ENCODE measurements around the gene MTA1. TPM values are rescaled to one million over a fixed set of nuclear protein-coding genes. Genes with fewer than 3 reads are reported as not detected.
A peak's percentile ranks its signal among the peaks of the same experiment; 100 is the strongest.

The MTA1 gene
- total RNA-seq, result 10 to 100 TPM; 41.1 to 48.6 (median 45.1) TPM
- polyA plus RNA-seq, result 10 to 100 TPM; 22.6 to 32.8 (median 25.5) TPM
- long read RNA-seq, donor 1, partial matches to known transcripts, result 3 of 9 reads
- long read RNA-seq, donor 1, other reads (novel, unspliced or antisense), result 1 of 9 reads
- long read RNA-seq, donor 2, transcript MTA1-201 (21 exons, 2,876 nt), result major isoform, 5 of 32 reads
- long read RNA-seq, donor 2, partial matches to known transcripts, result 17 of 32 reads
- long read RNA-seq, donor 2, other reads (novel, unspliced or antisense), result 6 of 32 reads

GRCh38 chr14:105419195-105420091, at the start of gene MTA1:
Gene MTA1 (plus strand): TSS chr14:105419827. CDS start chr14:105420036, 209 bp downstream.
- peaks cover 33% of the 10 kb centered on the region for H3K4me1 ChIP-seq
- H3K27me3 ChIP-seq (ENCODE audit: insufficient read depth in 3 of 3, low read length in 2 of 3), result no peaks in the 10 kb centered on the region
- WGBS, 3 donors, result 3 to 14% (median 5%) methylated on average over 21 to 94 of the region's 96 CpGs
- no peaks in the 10 kb centered on the region for H3K9me3 ChIP-seq
- DNase-seq, result peak; percentile 63 to 64
- H3K27ac ChIP-seq, result peak within 1 kb of the TSS; percentile 77
- peak in 3 of 4 donors; percentile 40 to 57 (median 55) for ATAC-seq
- TF ChIP-seq CTCF (IDR thresholded peaks at IDR 0.05), result no peak
- peak within 1 kb of the TSS; percentile 86 for H3K4me3 ChIP-seq
- intact Hi-C loops (cut with DNase I), result loop anchor here in 1 of 2 donors (5.0 kb wide), 1 partner anchor 48 kb away; no protein-coding TSS in a partner anchor
- no peaks in the 10 kb centered on the region for H3K36me3 ChIP-seq (ENCODE audit: insufficient read depth in 1 of 2, low read depth in 1 of 2)

GRCh38 chr14:105374389-105374788, 45.2 kb upstream of the MTA1 start:
- Histone ChIP-seq H3K4me3 (no peak overlapping the region), H3K27ac (no peak overlapping the region), H3K27me3 (ENCODE audit: insufficient read depth in 3 of 3, low read length in 2 of 3) (no peaks in the 10 kb centered on the region), H3K36me3 (ENCODE audit: insufficient read depth in 1 of 2, low read depth in 1 of 2) (peaks cover 0 to 19% of the 10 kb centered on the region in 2 donors), H3K4me1 (no peaks in the 10 kb centered on the region), H3K9me3 (no peaks in the 10 kb centered on the region)
- ATAC-seq (no peak), DNase-seq (no peak)
- WGBS, 3 donors, result 77 to 89% (median 83%) methylated on average over 11 of the region's 11 CpGs
- intact Hi-C loops (cut with DNase I), result loop anchor here in 1 of 2 donors (5.0 kb wide), 1 partner anchor 73 kb away; no protein-coding TSS in a partner anchor
- no peak for TF ChIP-seq CTCF (IDR thresholded peaks at IDR 0.05)

- peaks cover 0 to 16% of the 10 kb centered on the region in 2 donors for H3K36me3 ChIP-seq (ENCODE audit: insufficient read depth in 1 of 2, low read depth in 1 of 2)
- intact Hi-C loops (cut with DNase I), result no loop called here
- H3K4me3 ChIP-seq, result no peak overlapping the region
- no peaks in the 10 kb centered on the region for H3K27me3 ChIP-seq (ENCODE audit: insufficient read depth in 3 of 3, low read length in 2 of 3)
- no peak for DNase-seq
- no peaks in the 10 kb centered on the region for H3K4me1 ChIP-seq
- no peak for ATAC-seq
- WGBS, 3 donors, result 76 to 79% (median 77%) methylated on average over 4 of the region's 4 CpGs
- no peak overlapping the region for H3K27ac ChIP-seq
- TF ChIP-seq CTCF (IDR thresholded peaks at IDR 0.05), result no peak
- H3K9me3 ChIP-seq, result no peaks in the 10 kb centered on the region
Measured at GRCh38 chr14:105375635-105376057, 44.0 kb upstream of the MTA1 start.

- no peaks in the 10 kb centered on the region for H3K4me1 ChIP-seq
Measured at GRCh38 chr14:105376521-105377440, 42.8 kb upstream of the MTA1 start.

More at GRCh38 chr14:105376521-105377440, 42.8 kb upstream of the MTA1 start:
- peaks cover 0 to 22% of the 10 kb centered on the region in 2 donors for H3K36me3 ChIP-seq (ENCODE audit: insufficient read depth in 1 of 2, low read depth in 1 of 2)
- ATAC-seq (no peak), DNase-seq (no peak)
- no peaks in the 10 kb centered on the region for H3K27me3 ChIP-seq (ENCODE audit: insufficient read depth in 3 of 3, low read length in 2 of 3)
- TF ChIP-seq CTCF (IDR thresholded peaks at IDR 0.05), result no peak
- 74 to 84% (median 84%) methylated on average over 33 to 34 of the region's 34 CpGs for WGBS, 3 donors
- no peaks in the 10 kb centered on the region for H3K9me3 ChIP-seq
- no peak overlapping the region for H3K4me3 ChIP-seq
- no peak overlapping the region for H3K27ac ChIP-seq
- intact Hi-C loops (cut with DNase I), result no loop called here

All from psoas muscle (tissue), 8 donors.